ENCODE measurements around the gene INTS7.

DNA sequence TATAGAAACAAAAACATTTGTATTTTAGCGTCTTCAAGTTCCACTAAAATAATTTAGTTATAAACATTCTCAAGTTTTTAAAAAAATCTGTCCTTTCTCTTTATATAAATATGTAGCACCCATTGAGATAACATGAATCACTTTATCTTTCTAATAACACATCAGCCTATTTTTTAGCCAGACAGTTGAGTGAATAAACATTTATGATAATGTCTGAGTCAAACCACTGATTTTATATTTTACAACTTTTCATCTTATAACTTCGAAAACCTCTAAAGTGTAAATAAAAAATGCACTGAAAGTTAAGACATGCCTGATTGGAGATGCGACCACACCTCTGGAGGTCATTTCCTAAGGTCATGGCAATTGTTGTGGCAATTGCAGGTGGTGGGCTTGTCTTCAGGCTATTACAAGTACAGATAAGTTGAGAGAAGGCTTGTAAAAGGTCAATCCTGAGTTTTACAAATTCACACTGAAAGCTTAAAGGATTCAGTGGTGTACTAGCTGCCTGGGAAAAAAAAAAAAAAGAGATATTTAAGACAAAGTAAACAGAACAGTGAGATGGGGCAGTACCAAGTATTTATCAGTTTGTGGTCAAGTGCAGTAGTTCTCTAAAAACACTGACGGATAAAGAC lies 67.0 kb downstream of the INTS7 start:
- TF ChIP-seq TAF1 (IDR thresholded peaks at IDR 0.05; ENCODE audit: borderline replicate concordance, insufficient read depth, low read length) (no peak), POLR2AphosphoS5 (IDR thresholded peaks at IDR 0.05; ENCODE audit: low read depth, low read length) (no peak), FOXP2 (optimal IDR thresholded peaks at IDR 0.05; ENCODE audit: borderline replicate concordance, extremely low read depth, extremely low read length, insufficient read depth) (no peak), SIN3A (IDR thresholded peaks at IDR 0.05; ENCODE audit: borderline replicate concordance, insufficient read depth, low read length) (no peak)
- TF ChIP-seq, protein P1, sequence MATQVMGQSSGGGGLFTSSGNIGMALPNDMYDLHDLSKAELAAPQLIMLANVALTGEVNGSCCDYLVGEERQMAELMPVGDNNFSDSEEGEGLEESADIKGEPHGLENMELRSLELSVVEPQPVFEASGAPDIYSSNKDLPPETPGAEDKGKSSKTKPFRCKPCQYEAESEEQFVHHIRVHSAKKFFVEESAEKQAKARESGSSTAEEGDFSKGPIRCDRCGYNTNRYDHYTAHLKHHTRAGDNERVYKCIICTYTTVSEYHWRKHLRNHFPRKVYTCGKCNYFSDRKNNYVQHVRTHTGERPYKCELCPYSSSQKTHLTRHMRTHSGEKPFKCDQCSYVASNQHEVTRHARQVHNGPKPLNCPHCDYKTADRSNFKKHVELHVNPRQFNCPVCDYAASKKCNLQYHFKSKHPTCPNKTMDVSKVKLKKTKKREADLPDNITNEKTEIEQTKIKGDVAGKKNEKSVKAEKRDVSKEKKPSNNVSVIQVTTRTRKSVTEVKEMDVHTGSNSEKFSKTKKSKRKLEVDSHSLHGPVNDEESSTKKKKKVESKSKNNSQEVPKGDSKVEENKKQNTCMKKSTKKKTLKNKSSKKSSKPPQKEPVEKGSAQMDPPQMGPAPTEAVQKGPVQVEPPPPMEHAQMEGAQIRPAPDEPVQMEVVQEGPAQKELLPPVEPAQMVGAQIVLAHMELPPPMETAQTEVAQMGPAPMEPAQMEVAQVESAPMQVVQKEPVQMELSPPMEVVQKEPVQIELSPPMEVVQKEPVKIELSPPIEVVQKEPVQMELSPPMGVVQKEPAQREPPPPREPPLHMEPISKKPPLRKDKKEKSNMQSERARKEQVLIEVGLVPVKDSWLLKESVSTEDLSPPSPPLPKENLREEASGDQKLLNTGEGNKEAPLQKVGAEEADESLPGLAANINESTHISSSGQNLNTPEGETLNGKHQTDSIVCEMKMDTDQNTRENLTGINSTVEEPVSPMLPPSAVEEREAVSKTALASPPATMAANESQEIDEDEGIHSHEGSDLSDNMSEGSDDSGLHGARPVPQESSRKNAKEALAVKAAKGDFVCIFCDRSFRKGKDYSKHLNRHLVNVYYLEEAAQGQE (IDR thresholded peaks at IDR 0.05; ENCODE audit: insufficient read depth in 1 of 2, low read depth in 2 of 2, low read length in 2 of 2) = no peak
